Trophoblast cell (in vitro differentiated cells and primary cell): ENCODE measurements around the gene INPP4A.

Experiments
- DNase-seq, 2 donors: peaks; one replicate each; pipeline ENCODE4 v3.0.0-alpha.2; 2016
- H2AFZ ChIP-seq: 2 replicates; pipeline ENCODE4 v1.6.1; 2013; ENCODE audit warnings: low read length, moderate library complexity, mild to moderate bottlenecking; ENCODE audit not compliant: insufficient read depth, poor library complexity
- H2AK5ac ChIP-seq: 2 replicates; pipeline ENCODE4 v1.6.1; 2013; ENCODE audit warnings: mild to moderate bottlenecking, low read length
- H2BK120ac ChIP-seq: 2 replicates; pipeline ENCODE4 v1.6.1; 2013; ENCODE audit warnings: low read length, mild to moderate bottlenecking, moderate library complexity; ENCODE audit not compliant: insufficient read depth, poor library complexity
- H2BK12ac ChIP-seq: 2 replicates; pipeline ENCODE4 v1.6.1; 2013; ENCODE audit warnings: mild to moderate bottlenecking, low read length, moderate library complexity
- H2BK5ac ChIP-seq: 2 replicates; pipeline ENCODE4 v1.6.1; 2013; ENCODE audit warnings: low read length, low read depth, moderate library complexity, mild to moderate bottlenecking; ENCODE audit not compliant: poor library complexity
- H3K14ac ChIP-seq: 2 replicates; pipeline ENCODE4 v1.6.1; 2013; ENCODE audit warnings: mild to moderate bottlenecking, low read length
- H3K18ac ChIP-seq: 2 replicates; pipeline ENCODE4 v1.6.1; 2013; ENCODE audit warnings: mild to moderate bottlenecking, low read length
- H3K23ac ChIP-seq: 2 replicates; pipeline ENCODE4 v1.6.1; 2013; ENCODE audit warnings: low read length
- H3K27ac ChIP-seq: 2 replicates; pipeline ENCODE4 v1.5.1; 2013; ENCODE audit warnings: low read depth, mild to moderate bottlenecking, inconsistent platforms, low read length, moderate library complexity
- H3K27me3 ChIP-seq: 2 replicates; pipeline ENCODE4 v1.6.1; 2013; ENCODE audit warnings: inconsistent platforms, mild to moderate bottlenecking, low read length, moderate library complexity; ENCODE audit not compliant: insufficient read depth
- H3K36me3 ChIP-seq, 2 experiments: 1 replicate in 1 of 2; 2 replicates in 1 of 2; pipeline ENCODE4 v1.6.1; 2013; ENCODE audit warnings: low read length in 2 of 2, mild to moderate bottlenecking in 2 of 2, moderate library complexity in 1 of 2; ENCODE audit not compliant: insufficient read depth in 2 of 2, control insufficient read depth in 1 of 2
- H3K4ac ChIP-seq: 2 replicates; pipeline ENCODE4 v1.6.1; 2013; ENCODE audit warnings: low read depth, mild to moderate bottlenecking, low read length, moderate library complexity
- H3K4me1 ChIP-seq, 2 experiments: 1 replicate in 1 of 2; 2 replicates in 1 of 2; pipeline ENCODE4 v1.6.1; 2013; ENCODE audit warnings: low read length in 2 of 2, mild to moderate bottlenecking in 2 of 2, moderate library complexity in 1 of 2; ENCODE audit not compliant: insufficient read depth in 2 of 2, control insufficient read depth in 1 of 2
- H3K4me2 ChIP-seq: 2 replicates; pipeline ENCODE4 v1.6.1; 2013; ENCODE audit warnings: inconsistent platforms, mild to moderate bottlenecking, low read length, moderate library complexity
- H3K4me3 ChIP-seq: 2 replicates; pipeline ENCODE4 v1.5.1; 2013; ENCODE audit warnings: mild to moderate bottlenecking, low read depth, low read length, inconsistent platforms
- H3K79me1 ChIP-seq: one replicate; pipeline ENCODE4 v1.6.1; 2013; ENCODE audit warnings: low read length
- H3K79me2 ChIP-seq: 2 replicates; pipeline ENCODE4 v1.6.1; 2013; ENCODE audit warnings: low read length, mild to moderate bottlenecking; ENCODE audit not compliant: control insufficient read depth, insufficient read depth, poor library complexity
- H3K9ac ChIP-seq: 2 replicates; pipeline ENCODE4 v1.6.1; 2013; ENCODE audit warnings: mild to moderate bottlenecking, low read length
- H3K9me3 ChIP-seq: 2 replicates; pipeline ENCODE4 v1.6.1; 2013; ENCODE audit warnings: low read depth, mild to moderate bottlenecking, control low read depth, inconsistent platforms, low read length; ENCODE audit not compliant: insufficient read depth
- H4K12ac ChIP-seq: 2 replicates; pipeline ENCODE4 v1.6.1; 2013; ENCODE audit warnings: low read depth, mild to moderate bottlenecking, low read length, moderate library complexity
- H4K8ac ChIP-seq: 2 replicates; pipeline ENCODE4 v1.6.1; 2013; ENCODE audit warnings: low read depth, mild to moderate bottlenecking, low read length, moderate library complexity
- H4K91ac ChIP-seq: one replicate; pipeline ENCODE4 v1.6.1; 2013; ENCODE audit warnings: low read depth, mild to moderate bottlenecking, low read length, moderate library complexity
- WGBS: extraction: QIAGEN DNeasy Blood & Tissue Kit; methylation state at CpG from one replicate; pipeline ENCODE4 v1.1.7; 2013; ENCODE audit warnings: missing lambda C conversion rate; ENCODE audit not compliant: insufficient read length, insufficient coverage; ENCODE audit errors: extremely low coverage; 5-methylcytosine and 5-hydroxymethylcytosine counted together

INPP4A gene

GRCh38 chr2:98472961-98473746, 28.5 kb downstream of the INPP4A start:
- Histone ChIP-seq H3K4me3 (no peak overlapping the region), H3K27me3 (no peaks in the 10 kb centered on the region), H3K79me1 (peaks cover 8% of the 10 kb centered on the region), H3K9me3 (peaks cover 4% of the 10 kb centered on the region), H3K4ac (no peak overlapping the region), H3K27ac (no peak overlapping the region), H3K9ac (no peak overlapping the region), H2BK5ac (no peak overlapping the region), H3K23ac (no peak overlapping the region), H3K36me3 (no peaks in the 10 kb centered on the region), H4K12ac (no peak overlapping the region), H3K4me1 (peaks cover 1 to 5% of the 10 kb centered on the region in 2 experiments), H3K18ac (no peak overlapping the region), H2BK120ac (no peak overlapping the region), H4K8ac (no peak overlapping the region), H3K14ac (no peak overlapping the region), H2AFZ (no peak overlapping the region), H2AK5ac (no peak overlapping the region), H4K91ac (no peak overlapping the region), H3K4me2 (no peak overlapping the region), H3K79me2 (peaks cover 2% of the 10 kb centered on the region), H2BK12ac (no peak overlapping the region)
- no peak for DNase-seq
- no CpG with 5 or more reads among the region's 9 CpGs for WGBS

GRCh38 chr2:98473995-98474780, 29.5 kb downstream of the INPP4A start:
- peaks cover 2% of the 10 kb centered on the region for H3K79me2 ChIP-seq
- DNase-seq, result no peak
- H3K36me3 ChIP-seq, result no peaks in the 10 kb centered on the region
- no peak overlapping the region for H2BK12ac ChIP-seq
- H3K9me3 ChIP-seq, result peaks cover 4% of the 10 kb centered on the region
- no peak overlapping the region for H4K91ac ChIP-seq
- no peak overlapping the region for H3K14ac ChIP-seq
- H2AK5ac ChIP-seq, result no peak overlapping the region
- no peak overlapping the region for H2BK120ac ChIP-seq
- H3K18ac ChIP-seq, result no peak overlapping the region
- H3K9ac ChIP-seq, result no peak overlapping the region
- H3K4me1 ChIP-seq, result peaks cover 7% of the 10 kb centered on the region in 2 experiments
- no peak overlapping the region for H4K8ac ChIP-seq
- WGBS, result no CpG with 5 or more reads among the region's 10 CpGs
- H3K4me2 ChIP-seq, result no peak overlapping the region
- no peak overlapping the region for H3K23ac ChIP-seq
- H3K4me3 ChIP-seq, result no peak overlapping the region
- H3K27ac ChIP-seq, result no peak overlapping the region
- H3K27me3 ChIP-seq, result no peaks in the 10 kb centered on the region
- H3K4ac ChIP-seq, result no peak overlapping the region
- H2BK5ac ChIP-seq, result no peak overlapping the region
- H3K79me1 ChIP-seq, result peaks cover 10% of the 10 kb centered on the region
- H4K12ac ChIP-seq, result no peak overlapping the region
- no peak overlapping the region for H2AFZ ChIP-seq

GRCh38 chr2:98474979-98475632, 30.4 kb downstream of the INPP4A start:
- no peak overlapping the region for H3K18ac ChIP-seq
- H3K79me2 ChIP-seq, result peaks cover 2% of the 10 kb centered on the region
- H3K4me2 ChIP-seq, result no peak overlapping the region
- no CpG with 5 or more reads among the region's 5 CpGs for WGBS
- H3K36me3 ChIP-seq, result no peaks in the 10 kb centered on the region
- no peak overlapping the region for H4K91ac ChIP-seq
- H3K14ac ChIP-seq, result no peak overlapping the region
- no peak overlapping the region for H3K9ac ChIP-seq
- peaks cover 14 to 16% of the 10 kb centered on the region in 2 experiments for H3K4me1 ChIP-seq
- no peak overlapping the region for H2AFZ ChIP-seq
- DNase-seq, result no peak
- H3K4me3 ChIP-seq, result no peak overlapping the region
- H3K27ac ChIP-seq, result no peak overlapping the region
- H3K4ac ChIP-seq, result no peak overlapping the region
- H4K12ac ChIP-seq, result no peak overlapping the region
- no peak overlapping the region for H2BK120ac ChIP-seq
- peaks cover 10% of the 10 kb centered on the region for H3K79me1 ChIP-seq
- H2BK12ac ChIP-seq, result no peak overlapping the region
- H4K8ac ChIP-seq, result no peak overlapping the region
- no peak overlapping the region for H3K23ac ChIP-seq
- H3K9me3 ChIP-seq, result peaks cover 4% of the 10 kb centered on the region
- no peak overlapping the region for H2BK5ac ChIP-seq
- H3K27me3 ChIP-seq, result no peaks in the 10 kb centered on the region
- no peak overlapping the region for H2AK5ac ChIP-seq

- DNase-seq, result no peak
- no CpG with 5 or more reads among the region's 9 CpGs for WGBS
These were observed 31.7 kb downstream of the INPP4A start for GRCh38 chr2:98476192-98476868.

More at GRCh38 chr2:98476192-98476868, 31.7 kb downstream of the INPP4A start:
- no peak overlapping the region for H2BK12ac ChIP-seq
- peaks cover 10% of the 10 kb centered on the region for H3K79me1 ChIP-seq
- H2BK120ac ChIP-seq, result no peak overlapping the region
- H3K36me3 ChIP-seq, result no peaks in the 10 kb centered on the region
- no peak overlapping the region for H3K14ac ChIP-seq
- H3K27ac ChIP-seq, result no peak overlapping the region
- H3K23ac ChIP-seq, result no peak overlapping the region
- H3K27me3 ChIP-seq, result no peaks in the 10 kb centered on the region
- H4K91ac ChIP-seq, result no peak overlapping the region
- no peak overlapping the region for H3K18ac ChIP-seq
- H3K4me1 ChIP-seq, result peaks cover 20 to 21% of the 10 kb centered on the region in 2 experiments
- H3K9ac ChIP-seq, result no peak overlapping the region
- no peak overlapping the region for H3K4me2 ChIP-seq
- H2AK5ac ChIP-seq, result no peak overlapping the region
- no peak overlapping the region for H2BK5ac ChIP-seq
- H4K12ac ChIP-seq, result no peak overlapping the region
- H2AFZ ChIP-seq, result no peak overlapping the region
- no peak overlapping the region for H3K4me3 ChIP-seq
- H4K8ac ChIP-seq, result no peak overlapping the region
- peaks cover 7% of the 10 kb centered on the region for H3K79me2 ChIP-seq
- H3K9me3 ChIP-seq, result peaks cover 4% of the 10 kb centered on the region
- H3K4ac ChIP-seq, result no peak overlapping the region
